OCI-LY7 (cell line): Measurements from ENCODE around the gene MFF. TPM values are rescaled to one million over a fixed set of nuclear protein-coding genes. Genes with fewer than 3 reads are reported as not detected.

Experiments
- BruUV-seq: library from RNA; stranded (reverse); fragments of 400-500 nt; replicated peaks from 2 replicates; lab custom pipeline; 2021; lab: Mats Ljungman, UMichigan
- CTCF ChIA-PET: fragments of 300-600 bp; sonication (Branson Sonifier 250); formaldehyde crosslinking; loops from one replicate; lab custom pipeline; 2022; ENCODE audit warnings: antibody characterized with exemption; ENCODE audit not compliant: unreplicated experiment; lab: Charles Lee
- POLR2A ChIA-PET: fragments of 300-600 bp; sonication (Branson Sonifier 250); formaldehyde crosslinking; loops from one replicate; lab custom pipeline; 2022; ENCODE audit warnings: antibody characterized with exemption; lab: Charles Lee
- DNase-seq: peaks from one replicate; pipeline ENCODE4 v3.0.0-alpha.2; 2015; ENCODE audit warnings: low spot score
- H2AFZ ChIP-seq: fragments of 200-600 bp; sonication (generic), shearing (Covaris generic); 2 replicates; pipeline ENCODE4 v1.6.1; 2014; ENCODE audit warnings: mild to moderate bottlenecking, antibody characterized with exemption, low read length, moderate library complexity
- H3K27ac ChIP-seq: fragments of 200-600 bp; sonication (generic); 2 replicates; pipeline ENCODE4 v1.5.1; 2014; ENCODE audit warnings: mixed run types, low read depth, mild to moderate bottlenecking, moderate library complexity, low read length, inconsistent platforms; ENCODE audit not compliant: poor library complexity, severe bottlenecking
- H3K36me3 ChIP-seq: fragments of 200-600 bp; sonication (generic); 2 replicates; pipeline ENCODE4 v1.6.1; 2014; ENCODE audit warnings: mild to moderate bottlenecking, antibody characterized with exemption, low read length, moderate library complexity, mixed read lengths; ENCODE audit not compliant: insufficient read depth
- H3K4me1 ChIP-seq: fragments of 200-600 bp; sonication (generic); 2 replicates; pipeline ENCODE4 v1.5.1; 2014; ENCODE audit warnings: mild to moderate bottlenecking, low read length; ENCODE audit not compliant: insufficient read depth, poor library complexity, severe bottlenecking
- H3K4me2 ChIP-seq: fragments of 200-600 bp; sonication (generic); 2 replicates; pipeline ENCODE4 v1.6.1; 2014; ENCODE audit warnings: mild to moderate bottlenecking, low read length
- H3K4me3 ChIP-seq: fragments of 200-600 bp; sonication (generic); 2 replicates; pipeline ENCODE4 v1.5.1; 2014; ENCODE audit warnings: mild to moderate bottlenecking, low read depth, low read length; ENCODE audit not compliant: poor library complexity, severe bottlenecking
- H3K79me2 ChIP-seq: fragments of 200-600 bp; sonication (generic); 2 replicates; pipeline ENCODE4 v1.6.1; 2016; ENCODE audit warnings: low read depth, mild to moderate bottlenecking, low read length, moderate library complexity, mixed read lengths; ENCODE audit not compliant: insufficient read depth
- H3K9me2 ChIP-seq: fragments of 200-600 bp; sonication (generic); 2 replicates; pipeline ENCODE4 v1.6.1; 2016; ENCODE audit warnings: mild to moderate bottlenecking, low read length, mixed read lengths; ENCODE audit not compliant: insufficient read depth
- H3K9me3 ChIP-seq: fragments of 200-600 bp; sonication (generic); 2 replicates; pipeline ENCODE4 v1.6.1; 2014; ENCODE audit warnings: mild to moderate bottlenecking, mixed run types, low read length, mixed read lengths
- H4K20me1 ChIP-seq: fragments of 200-600 bp; sonication (generic); 2 replicates; pipeline ENCODE4 v1.6.1; 2014; ENCODE audit warnings: mild to moderate bottlenecking, antibody characterized with exemption, low read length, moderate library complexity, mixed read lengths; ENCODE audit not compliant: insufficient read depth
- EZH2phosphoT487 ChIP-seq: fragments of 200-600 bp; sonication (generic); IDR thresholded peaks from 2 replicates; pipeline ENCODE4 v1.6.1; 2018; ENCODE audit warnings: low read depth, borderline replicate concordance, mild to moderate bottlenecking, mixed run types, antibody characterized with exemption, low read length, moderate library complexity, mixed read lengths
- intact Hi-C: fragments of 100-400 bp; cut with micrococcal nuclease; formaldehyde crosslinking; loops from one replicate; pipeline ENCODE4 v1.10.0; 2022; ENCODE audit not compliant: unreplicated experiment
- total RNA-seq, 2 experiments: library from RNA; depleted of rRNA in 1 of 2; stranded (reverse); fragments of >200 nt in 1 of 2; shearing (Covaris generic) in 1 of 2; gene quantifications; 2 replicates each; pipeline ENCODE4 v1.2.3, GENCODE V29; 2014 to 2022
- TF ChIP-seq, protein P1 (sequence below): fragments of 200-600 bp; sonication (generic); conservative IDR thresholded peaks from 2 replicates; pipeline ENCODE4 v1.5.1; 2014; ENCODE audit warnings: mild to moderate bottlenecking, antibody characterized with exemption, low read length, moderate library complexity, mixed read lengths

MFF gene
- total RNA-seq, 2 experiments from 2014 or later, result 66.6 to 72.1 TPM

DNA sequence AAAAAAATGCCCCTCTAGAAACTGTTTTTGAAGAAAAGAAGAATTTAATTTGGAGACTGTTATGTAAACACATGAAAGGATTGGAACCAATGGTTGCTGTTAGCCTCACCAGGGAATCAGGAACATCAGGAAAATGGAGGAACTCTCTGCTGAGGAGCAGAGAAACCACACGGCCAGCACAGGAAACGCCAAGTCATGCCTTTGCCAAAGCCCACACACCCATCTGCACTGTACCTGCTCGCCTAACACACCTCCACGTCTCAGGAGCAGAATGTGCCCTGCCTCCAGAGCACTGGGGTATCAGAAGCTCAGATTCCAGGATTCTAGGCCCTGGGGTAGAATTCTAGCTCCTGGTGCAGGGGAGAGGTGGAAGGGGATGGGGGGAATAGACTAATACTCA is 72.5 kb downstream of the MFF start:
- no peaks in the 10 kb centered on the region for H3K79me2 ChIP-seq
- H3K4me3 ChIP-seq, result no peak overlapping the region
- DNase-seq, result no peak
- no peak overlapping the region for H3K27ac ChIP-seq
- no peaks in the 10 kb centered on the region for H3K36me3 ChIP-seq
- CTCF ChIA-PET, result no interaction called here
- intact Hi-C loops, result no loop called here
- H2AFZ ChIP-seq, result no peak overlapping the region
- H3K9me3 ChIP-seq, result no peaks in the 10 kb centered on the region
- TF ChIP-seq, protein P1, sequence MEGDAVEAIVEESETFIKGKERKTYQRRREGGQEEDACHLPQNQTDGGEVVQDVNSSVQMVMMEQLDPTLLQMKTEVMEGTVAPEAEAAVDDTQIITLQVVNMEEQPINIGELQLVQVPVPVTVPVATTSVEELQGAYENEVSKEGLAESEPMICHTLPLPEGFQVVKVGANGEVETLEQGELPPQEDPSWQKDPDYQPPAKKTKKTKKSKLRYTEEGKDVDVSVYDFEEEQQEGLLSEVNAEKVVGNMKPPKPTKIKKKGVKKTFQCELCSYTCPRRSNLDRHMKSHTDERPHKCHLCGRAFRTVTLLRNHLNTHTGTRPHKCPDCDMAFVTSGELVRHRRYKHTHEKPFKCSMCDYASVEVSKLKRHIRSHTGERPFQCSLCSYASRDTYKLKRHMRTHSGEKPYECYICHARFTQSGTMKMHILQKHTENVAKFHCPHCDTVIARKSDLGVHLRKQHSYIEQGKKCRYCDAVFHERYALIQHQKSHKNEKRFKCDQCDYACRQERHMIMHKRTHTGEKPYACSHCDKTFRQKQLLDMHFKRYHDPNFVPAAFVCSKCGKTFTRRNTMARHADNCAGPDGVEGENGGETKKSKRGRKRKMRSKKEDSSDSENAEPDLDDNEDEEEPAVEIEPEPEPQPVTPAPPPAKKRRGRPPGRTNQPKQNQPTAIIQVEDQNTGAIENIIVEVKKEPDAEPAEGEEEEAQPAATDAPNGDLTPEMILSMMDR, result no peak
- TF ChIP-seq EZH2phosphoT487, result no peak
- POLR2A ChIA-PET, result no interaction called here
- no peaks in the 10 kb centered on the region for H4K20me1 ChIP-seq
- H3K4me1 ChIP-seq, result no peaks in the 10 kb centered on the region
- H3K4me2 ChIP-seq, result no peak overlapping the region
- H3K9me2 ChIP-seq, result no peaks in the 10 kb centered on the region
- BruUV-seq, result no TSS peak

DNA sequence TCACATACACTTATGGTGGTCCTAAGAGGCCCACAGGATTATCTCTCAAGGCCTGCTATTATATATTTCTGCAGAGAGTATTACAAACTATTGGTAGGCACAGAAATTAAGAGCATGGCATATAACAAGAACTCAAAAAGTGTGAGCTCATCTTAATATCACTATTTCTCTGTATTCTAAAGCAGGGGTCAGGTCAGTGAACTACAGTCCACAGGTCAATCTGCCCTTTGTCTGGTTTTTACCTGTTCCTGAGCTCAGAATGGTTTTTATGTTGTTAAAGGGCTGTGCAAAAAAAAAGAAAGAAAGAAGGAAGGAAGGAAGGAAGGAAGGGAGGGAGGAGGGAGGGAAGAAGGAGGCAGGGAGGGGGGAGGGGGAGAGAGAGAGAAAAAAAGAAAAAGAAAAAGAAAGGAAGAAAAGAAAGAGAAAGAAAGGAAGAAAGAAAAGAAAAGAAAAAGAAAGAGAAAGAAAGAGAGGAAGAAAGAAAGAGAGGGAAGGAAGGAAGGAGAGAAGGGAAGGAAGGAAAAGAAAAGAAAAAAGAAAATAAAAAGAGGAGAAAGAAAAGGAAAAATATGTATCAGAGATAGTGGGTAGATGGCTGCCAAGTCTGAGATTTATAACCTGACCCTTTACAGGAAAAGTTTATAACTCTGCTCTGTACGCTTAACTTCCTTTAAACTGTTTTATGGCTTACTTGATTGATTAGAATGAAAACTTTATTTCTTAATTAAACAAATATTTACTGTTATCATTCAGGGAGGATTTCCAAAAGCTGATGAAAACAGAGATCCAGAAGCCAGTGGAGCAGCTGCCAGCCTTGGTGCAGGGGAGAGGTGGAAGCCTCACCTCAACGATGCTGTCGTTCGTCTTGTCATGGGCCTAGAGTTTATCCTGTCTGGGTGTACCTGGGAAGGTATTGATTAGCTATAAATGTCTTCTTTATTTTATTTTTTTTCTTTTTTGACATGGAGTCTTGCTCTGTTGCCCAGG is 73.9 kb downstream of the MFF start:
- no peaks in the 10 kb centered on the region for H3K9me3 ChIP-seq
- intact Hi-C loops, result no loop called here
- H3K79me2 ChIP-seq, result no peaks in the 10 kb centered on the region
- H3K4me1 ChIP-seq, result no peaks in the 10 kb centered on the region
- no peaks in the 10 kb centered on the region for H3K36me3 ChIP-seq
- POLR2A ChIA-PET, result interaction anchor here (0.6 to 0.7 kb wide), 3 partner anchors 140 to 588 kb away, joined by 3 to 5 read pairs (median 3); no protein-coding TSS in a partner anchor
- no peak overlapping the region for H3K4me3 ChIP-seq
- DNase-seq, result no peak
- no peak overlapping the region for H3K27ac ChIP-seq
- H4K20me1 ChIP-seq, result no peaks in the 10 kb centered on the region
- H3K4me2 ChIP-seq, result no peak overlapping the region
- BruUV-seq, result no TSS peak
- no peak overlapping the region for H2AFZ ChIP-seq
- TF ChIP-seq, protein P1, result no peak
- TF ChIP-seq EZH2phosphoT487, result no peak
- CTCF ChIA-PET, result interaction anchor here (0.5 to 0.6 kb wide), 2 partner anchors 86 to 289 kb away, joined by 3 to 4 read pairs; no protein-coding TSS in a partner anchor
- H3K9me2 ChIP-seq, result no peaks in the 10 kb centered on the region

DNA sequence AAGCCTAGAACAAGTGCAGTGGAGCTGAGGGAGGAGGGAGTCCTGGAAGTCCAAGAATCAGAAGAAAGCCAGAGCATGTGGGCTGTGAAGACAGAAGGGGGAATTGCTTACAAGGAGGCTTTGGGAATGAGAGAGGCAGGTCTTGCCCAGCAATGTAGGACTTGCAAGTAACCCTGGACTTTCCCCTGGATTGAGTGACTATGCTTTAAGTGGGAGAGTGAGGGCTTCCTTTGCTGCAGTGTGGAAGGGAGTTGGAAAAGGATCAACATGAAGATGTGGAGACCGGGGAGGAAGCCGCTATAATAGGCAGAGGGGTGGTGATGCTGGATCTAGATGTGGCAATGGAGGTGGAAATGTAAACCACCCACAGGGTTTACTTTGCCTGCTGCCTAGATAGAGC is 76.5 kb downstream of the MFF start:
- CTCF ChIA-PET, result no interaction called here

More for the DNA sequence above, 76.5 kb downstream of the MFF start:
- Histone ChIP-seq H3K4me1 (no peaks in the 10 kb centered on the region), H3K27ac (no peak overlapping the region), H3K9me3 (no peaks in the 10 kb centered on the region), H3K36me3 (no peaks in the 10 kb centered on the region), H2AFZ (no peak overlapping the region), H4K20me1 (no peaks in the 10 kb centered on the region), H3K4me3 (no peak overlapping the region), H3K4me2 (no peak overlapping the region), H3K9me2 (no peaks in the 10 kb centered on the region), H3K79me2 (no peaks in the 10 kb centered on the region)
- TF ChIP-seq, protein P1, result no peak
- TF ChIP-seq EZH2phosphoT487, result no peak
- POLR2A ChIA-PET, result no interaction called here
- DNase-seq, result no peak
- BruUV-seq, result no TSS peak
- intact Hi-C loops, result loop anchor here (10.0 kb wide), 1 partner anchor 363 kb away; no protein-coding TSS in a partner anchor
